ENCODE measurements around the gene MED15. TPM values are rescaled to one million over a fixed set of nuclear protein-coding genes. Genes with fewer than 3 reads are reported as not detected.
"Not testable (repeated sequence)": the region's sequence is repeated elsewhere in the genome, so short reads cannot be mapped to it uniquely, and the experiment has no call there.

The MED15 gene
- total and polyA plus RNA-seq, 2 of the 4 experiments (the other 2 are of a cell fraction) = 19.0 to 68.8 TPM

DNA sequence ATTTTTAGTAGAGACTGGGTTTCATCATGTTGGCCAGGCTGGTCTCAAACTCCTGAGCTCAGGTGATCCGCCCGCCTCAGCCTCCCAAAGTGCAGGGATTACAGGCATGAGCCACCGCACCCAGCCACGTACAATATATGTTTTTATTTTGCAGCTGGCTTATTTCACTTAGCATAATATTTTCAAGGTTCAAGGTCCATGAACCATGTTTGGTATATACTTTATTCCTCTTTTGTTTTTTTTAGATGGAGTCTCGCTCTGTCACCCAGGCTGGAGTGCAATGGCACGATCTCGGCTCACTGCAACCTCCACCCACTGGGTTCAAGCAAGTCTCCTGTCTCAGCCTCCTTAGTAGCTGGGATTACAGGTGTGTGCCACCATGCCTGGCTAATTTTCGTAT, 31.5 kb downstream of the MED15 start:
- H4K20me1 ChIP-seq (ENCODE audit: insufficient read depth, low read length) = peaks cover 43% of the 10 kb centered on the region
- dilution Hi-C loops (cut with HindIII; ENCODE audit: low sequenced_read_pairs, unreplicated experiment) = not testable (repeated sequence)

More for the DNA sequence above, 31.5 kb downstream of the MED15 start:
- DNase-seq; H3K4me2 ChIP-seq (ENCODE audit: low read depth, low read length); POLR2A ChIA-PET (ENCODE audit: unreplicated experiment); H3K4ac ChIP-seq (ENCODE audit: low read depth, low read length); in situ Hi-C loops (cut with MboI; ENCODE audit: low sequenced_read_pairs); BruUV-seq (replicated peaks); intact Hi-C loops (cut with micrococcal nuclease); H2BK120ac ChIP-seq (ENCODE audit: low read depth, low read length); H3K9ac ChIP-seq (ENCODE audit: low read depth, low read length); H3K56ac ChIP-seq (ENCODE audit: extremely low read depth, insufficient read depth, low read length); H4K91ac ChIP-seq (ENCODE audit: insufficient read depth, low read depth, low read length); H3K27ac ChIP-seq (ENCODE audit: insufficient read depth, low read length); H3K18ac ChIP-seq (ENCODE audit: low read depth, low read length); H4K8ac ChIP-seq (ENCODE audit: low read depth in 2 of 2, low read length in 2 of 2); H3K4me3 ChIP-seq (ENCODE audit: insufficient read depth, low read depth, low read length); H2AFZ ChIP-seq (replicated peaks; ENCODE audit: low read length, poor library complexity); H2BK15ac ChIP-seq (ENCODE audit: low read depth, low read length); H3K14ac ChIP-seq (replicated peaks; ENCODE audit: low read depth, low read length); H2BK20ac ChIP-seq (ENCODE audit: low read depth, low read length); H2AK5ac ChIP-seq (ENCODE audit: low read depth, low read length); H2BK5ac ChIP-seq (ENCODE audit: low read depth, low read length, poor library complexity, severe bottlenecking); ATAC-seq (ENCODE audit: low read depth); H4K5ac ChIP-seq (ENCODE audit: low read depth, low read length); H3K9me3 ChIP-seq (ENCODE audit: control insufficient read depth, insufficient read depth, low read length); H3K27me3 ChIP-seq (ENCODE audit: control insufficient read depth, insufficient read depth, low read length); H3K4me1 ChIP-seq (ENCODE audit: control insufficient read depth, insufficient read depth, low read length); H2AK9ac ChIP-seq (replicated peaks; ENCODE audit: low read depth, low read length, poor library complexity); H3K23ac ChIP-seq (ENCODE audit: low read depth, low read length): not testable (repeated sequence)
- peaks cover 24 to 56% of the 10 kb centered on the region in 2 experiments for H3K79me1 ChIP-seq (ENCODE audit: low read depth in 1 of 2, low read length in 2 of 2)
- CTCF ChIA-PET = interaction anchor here (1.4 kb wide), 1 partner anchor 25 kb away, joined by 4 read pairs; no protein-coding TSS in a partner anchor
- no CpG with 5 or more reads among the region's 8 CpGs for WGBS, 2 experiments (ENCODE audit: extremely low coverage in 2 of 2, insufficient read length in 1 of 2)
- H3K9me1 ChIP-seq (ENCODE audit: insufficient read depth, low read length) = peaks cover 19% of the 10 kb centered on the region
- peaks cover 29% of the 10 kb centered on the region for H3K36me3 ChIP-seq (ENCODE audit: control insufficient read depth, insufficient read depth, low read length)

Data from IMR-90 (cell line).